T-helper 1 cell (primary cell): ENCODE measurements around the gene PCDHB11.
"Not testable (repeated sequence)": the region's sequence is repeated elsewhere in the genome, so short reads cannot be mapped to it uniquely, and the experiment has no call there.

Experiments used
- DNase-seq, 5 donors: peaks; one replicate each; pipeline ENCODE4 v3.0.0-alpha.2; 2012 to 2020
- total RNA-seq, 4 donors: gene quantifications; one replicate each; lab custom pipeline; 2026; lab: John Stamatoyannopoulos, UW

Gene PCDHB11
- total RNA-seq = 0 to 0.15 (median 0) reads per million in 4 donors

GRCh38 chr5:141199359-141200235 lies at the start of gene PCDHB11:
PCDHB11 (plus strand) TSS chr5:141199627; CDS start chr5:141199775, 148 bp downstream.
- no peak for DNase-seq

DNA sequence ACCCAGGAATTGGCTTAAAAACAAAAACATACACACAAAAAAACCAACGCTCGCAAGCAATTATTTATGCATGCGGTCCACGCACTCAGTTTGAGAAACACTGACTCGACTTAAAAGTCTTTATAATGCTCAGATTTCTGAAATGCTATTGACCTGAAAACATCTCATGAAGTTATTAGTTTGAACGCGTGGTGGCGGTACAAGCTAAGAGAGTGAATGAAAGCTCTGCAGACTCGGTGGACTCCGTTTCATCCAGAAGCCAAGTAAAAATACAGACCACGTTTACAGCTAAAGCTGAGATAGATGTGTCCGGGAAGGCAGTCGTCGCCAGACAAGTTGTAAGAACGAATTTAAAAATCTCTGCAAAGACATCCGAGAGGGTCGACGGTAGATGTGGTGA lies 49.6 kb upstream of the PCDHB11 start, which contains the start of gene PCDHB6:
TSS of gene PCDHB6 (plus strand) at position 246 of the 400 bp plus-strand sequence. CDS start 201 bp downstream, outside the sequence.
- no peak for DNase-seq

DNA sequence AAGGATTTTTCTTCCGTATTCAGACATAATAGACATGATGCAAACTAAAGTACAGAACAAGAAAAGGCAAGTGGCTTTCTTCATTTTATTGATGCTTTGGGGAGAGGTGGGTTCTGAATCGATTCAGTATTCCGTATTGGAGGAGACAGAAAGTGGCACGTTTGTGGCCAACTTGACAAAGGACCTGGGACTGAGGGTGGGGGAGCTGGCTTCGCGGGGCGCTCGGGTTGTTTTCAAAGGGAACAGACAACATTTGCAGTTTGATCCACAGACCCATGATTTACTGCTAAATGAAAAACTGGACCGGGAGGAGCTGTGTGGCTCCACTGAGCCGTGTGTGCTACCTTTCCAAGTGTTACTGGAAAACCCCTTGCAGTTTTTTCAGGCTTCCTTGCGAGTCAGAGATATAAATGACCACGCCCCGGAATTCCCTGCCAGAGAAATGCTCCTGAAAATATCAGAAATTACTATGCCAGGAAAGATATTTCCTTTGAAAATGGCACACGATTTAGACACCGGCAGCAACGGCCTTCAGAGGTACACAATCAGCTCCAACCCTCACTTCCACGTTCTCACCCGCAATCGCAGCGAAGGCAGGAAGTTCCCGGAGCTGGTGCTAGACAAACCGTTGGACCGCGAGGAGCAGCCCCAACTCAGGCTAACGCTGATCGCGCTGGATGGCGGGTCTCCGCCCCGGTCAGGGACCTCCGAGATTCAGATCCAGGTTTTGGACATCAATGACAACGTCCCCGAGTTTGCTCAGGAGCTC lies 49.0 kb upstream of the PCDHB11 start:
- DNase-seq = no peak

- no peak for DNase-seq
Observed at GRCh38 chr5:141150993-141151325, 48.5 kb upstream of the PCDHB11 start.

DNA sequence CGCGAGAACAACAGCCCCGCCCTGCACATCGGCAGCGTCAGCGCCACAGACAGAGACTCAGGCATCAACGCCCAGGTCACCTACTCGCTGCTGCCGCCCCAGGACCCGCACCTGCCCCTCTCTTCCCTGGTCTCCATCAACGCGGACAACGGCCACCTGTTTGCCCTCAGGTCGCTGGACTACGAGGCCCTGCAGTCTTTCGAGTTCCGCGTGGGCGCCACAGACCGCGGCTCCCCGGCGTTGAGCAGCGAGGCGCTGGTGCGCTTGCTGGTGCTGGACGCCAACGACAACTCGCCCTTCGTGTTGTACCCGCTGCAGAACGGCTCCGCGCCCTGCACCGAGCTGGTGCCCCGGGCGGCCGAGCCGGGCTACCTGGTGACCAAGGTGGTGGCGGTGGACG lies 47.8 kb upstream of the PCDHB11 start:
- DNase-seq = not testable (repeated sequence)

GRCh38 chr5:141152096-141152495 lies 47.3 kb upstream of the PCDHB11 start:
- DNase-seq = not testable (repeated sequence)

GRCh38 chr5:141155540-141156374 lies 43.7 kb upstream of the PCDHB11 start:
- no peak for DNase-seq

DNA sequence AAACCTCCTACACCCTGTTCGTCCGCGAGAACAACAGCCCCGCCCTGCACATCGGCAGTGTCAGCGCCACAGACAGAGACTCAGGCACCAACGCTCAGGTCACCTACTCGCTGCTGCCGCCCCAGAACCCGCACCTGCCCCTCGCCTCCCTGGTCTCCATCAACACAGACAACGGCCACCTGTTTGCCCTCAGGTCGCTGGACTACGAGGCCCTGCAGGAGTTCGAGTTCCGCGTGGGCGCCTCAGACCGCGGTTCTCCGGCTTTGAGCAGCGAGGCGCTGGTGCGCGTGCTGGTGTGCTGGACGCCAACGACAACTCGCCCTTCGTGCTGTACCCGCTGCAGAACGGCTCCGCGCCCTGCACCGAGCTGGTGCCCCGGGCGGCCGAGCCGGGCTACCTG lies 42.1 kb upstream of the PCDHB11 start:
- DNase-seq = not testable (repeated sequence)

DNA sequence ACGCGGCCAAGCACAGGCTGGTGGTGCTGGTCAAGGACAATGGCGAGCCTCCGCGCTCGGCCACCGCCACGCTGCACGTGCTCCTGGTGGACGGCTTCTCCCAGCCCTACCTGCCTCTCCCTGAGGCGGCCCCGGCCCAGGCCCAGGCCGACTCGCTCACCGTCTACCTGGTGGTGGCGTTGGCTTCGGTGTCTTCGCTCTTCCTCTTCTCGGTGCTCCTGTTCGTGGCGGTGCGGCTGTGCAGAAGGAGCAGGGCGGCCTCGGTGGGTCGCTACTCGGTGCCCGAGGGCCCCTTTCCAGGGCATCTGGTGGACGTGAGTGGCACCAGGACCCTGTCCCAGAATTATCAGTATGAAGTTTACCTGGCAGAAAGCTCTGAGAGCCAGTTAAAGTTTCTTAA lies 41.5 kb upstream of the PCDHB11 start:
- not testable (repeated sequence) for DNase-seq

GRCh38 chr5:141172381-141173204 lies 26.8 kb upstream of the PCDHB11 start, which contains the start of gene PCDHB7:
PCDHB7 (plus strand) TSS chr5:141172644; CDS start chr5:141172836, 192 bp downstream.
- DNase-seq = peak in 1 of 5 donors; percentile 1

DNA sequence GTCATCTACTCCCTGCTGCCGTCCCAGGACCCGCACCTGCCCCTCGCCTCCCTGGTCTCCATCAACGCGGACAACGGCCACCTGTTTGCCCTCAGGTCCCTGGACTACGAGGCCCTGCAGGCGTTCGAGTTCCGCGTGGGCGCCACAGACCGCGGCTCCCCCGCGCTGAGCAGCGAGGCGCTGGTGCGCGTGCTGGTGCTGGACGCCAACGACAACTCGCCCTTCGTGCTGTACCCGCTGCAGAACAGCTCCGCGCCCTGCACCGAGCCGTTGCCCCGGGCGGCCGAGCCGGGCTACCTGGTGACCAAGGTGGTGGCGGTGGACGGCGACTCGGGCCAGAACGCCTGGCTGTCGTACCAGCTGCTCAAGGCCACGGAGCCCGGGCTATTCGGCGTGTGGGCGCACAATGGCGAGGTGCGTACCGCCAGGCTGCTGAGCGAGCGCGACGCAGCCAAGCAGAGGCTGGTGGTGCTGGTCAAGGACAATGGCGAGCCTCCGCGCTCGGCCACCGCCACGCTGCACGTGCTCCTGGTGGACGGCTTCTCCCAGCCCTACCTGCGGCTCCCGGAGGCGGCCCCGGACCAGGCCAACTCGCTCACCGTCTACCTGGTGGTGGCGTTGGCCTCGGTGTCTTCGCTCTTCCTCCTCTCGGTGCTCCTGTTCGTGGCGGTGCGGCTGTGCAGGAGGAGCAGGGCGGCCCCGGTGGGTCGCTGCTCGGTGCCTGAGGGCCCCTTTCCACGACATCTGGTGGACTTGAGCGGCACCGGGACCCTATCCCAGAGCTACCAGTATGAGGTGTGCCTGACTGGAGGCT lies 24.9 kb upstream of the PCDHB11 start:
- DNase-seq = not testable (repeated sequence)

DNA sequence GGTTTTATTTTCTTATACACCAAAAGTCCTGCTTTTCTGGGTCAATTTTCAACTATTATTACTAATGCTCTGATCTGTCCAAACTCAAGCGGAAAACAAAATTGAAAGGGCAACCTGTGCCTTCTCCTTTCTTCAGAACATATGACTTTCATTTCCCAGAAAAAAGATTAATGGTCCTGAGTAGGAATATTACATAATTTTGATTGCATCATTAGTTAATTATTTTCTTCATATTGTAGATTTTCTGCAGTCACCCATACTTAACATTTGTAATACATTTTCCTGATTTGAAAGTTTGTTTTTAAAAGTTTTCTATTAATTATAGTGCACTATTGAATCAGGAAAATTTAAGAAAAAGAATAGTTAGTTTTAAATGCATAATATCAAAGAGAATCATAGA lies 23.5 kb upstream of the PCDHB11 start:
- DNase-seq = no peak

- DNase-seq = not testable (repeated sequence)
Observed at GRCh38 chr5:141177577-141178191, 21.7 kb upstream of the PCDHB11 start, which contains the start of gene PCDHB8. PCDHB8 (plus strand) TSS chr5:141177790; CDS start chr5:141178035, 245 bp downstream.

GRCh38 chr5:141179371-141179770 lies 20.1 kb upstream of the PCDHB11 start:
- not testable (repeated sequence) for DNase-seq

GRCh38 chr5:141179876-141180275 lies 19.6 kb upstream of the PCDHB11 start:
- DNase-seq = not testable (repeated sequence)

DNA sequence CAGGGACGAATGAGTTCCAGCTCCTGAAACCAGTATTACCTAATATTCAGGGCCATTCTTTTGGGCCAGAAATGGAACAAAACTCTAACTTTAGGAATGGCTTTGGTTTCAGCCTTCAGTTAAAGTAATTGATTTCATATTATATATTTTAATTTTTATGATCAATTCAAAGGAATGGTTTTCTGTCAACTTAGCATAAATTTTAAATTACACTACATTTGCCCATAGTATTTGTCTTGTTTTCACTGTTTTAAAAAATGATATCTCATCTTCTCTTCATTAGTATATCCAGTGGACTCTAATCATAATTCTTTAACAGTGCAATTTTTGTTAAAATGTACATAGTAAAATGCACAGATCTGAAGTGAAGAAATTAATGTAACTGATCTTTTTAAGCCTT lies 19.1 kb upstream of the PCDHB11 start:
- DNase-seq = no peak

- DNase-seq = no peak
Observed at GRCh38 chr5:141182248-141182647, 17.2 kb upstream of the PCDHB11 start, which contains the start of gene PCDHB16. PCDHB16 (plus strand) TSS chr5:141182387; CDS start chr5:141182560, 173 bp downstream.

GRCh38 chr5:141184117-141184855 lies 15.1 kb upstream of the PCDHB11 start:
- not testable (repeated sequence) for DNase-seq

- DNase-seq = peak in 3 of 5 donors; percentile 2 to 14 (median 11)
Observed at GRCh38 chr5:141186897-141187512, 12.4 kb upstream of the PCDHB11 start, which contains the start of gene PCDHB9. PCDHB9 (plus strand) TSS chr5:141187161; CDS start chr5:141187319, 158 bp downstream.
